Mesenchymal stem cell (in vitro differentiated cells and primary cell): ENCODE results near the gene TMEM107.

Experiments used
- DNase-seq: peaks from one replicate; pipeline ENCODE4 v3.0.0-alpha.2; 2013
- H2AFZ ChIP-seq: one replicate; pipeline ENCODE4 v1.6.1; 2013; ENCODE audit warnings: low read depth, mild to moderate bottlenecking, control low read depth, inconsistent platforms, low read length, moderate library complexity
- H2AK5ac ChIP-seq: 2 replicates; pipeline ENCODE4 v1.6.1; 2013; ENCODE audit warnings: low read length, moderate library complexity, mild to moderate bottlenecking, inconsistent platforms; ENCODE audit not compliant: severe bottlenecking
- H2BK120ac ChIP-seq: one replicate; pipeline ENCODE4 v1.6.1; 2013; ENCODE audit warnings: low read depth, mild to moderate bottlenecking, inconsistent platforms, low read length, moderate library complexity
- H2BK12ac ChIP-seq, 2 experiments: one replicate each; pipeline ENCODE4 v1.6.1; 2013; ENCODE audit warnings: inconsistent platforms in 2 of 2, low read length in 2 of 2, mild to moderate bottlenecking in 2 of 2, moderate library complexity in 2 of 2, control low read depth in 1 of 2
- H2BK15ac ChIP-seq: one replicate; pipeline ENCODE4 v1.6.1; 2013; ENCODE audit warnings: mild to moderate bottlenecking, low read depth, inconsistent platforms; ENCODE audit not compliant: poor library complexity, severe bottlenecking
- H2BK5ac ChIP-seq: 2 replicates; pipeline ENCODE4 v1.6.1; 2013; ENCODE audit warnings: low read depth, mild to moderate bottlenecking, low read length, control low read depth, inconsistent platforms; ENCODE audit not compliant: poor library complexity, severe bottlenecking
- H3K14ac ChIP-seq, 2 experiments: one replicate each; pipeline ENCODE4 v1.6.1; 2013; ENCODE audit warnings: inconsistent platforms in 2 of 2, low read length in 2 of 2, control low read depth in 1 of 2, mild to moderate bottlenecking in 1 of 2, moderate library complexity in 1 of 2
- H3K18ac ChIP-seq, 2 experiments: one replicate each; pipeline ENCODE4 v1.6.1; 2013; ENCODE audit warnings: inconsistent platforms in 2 of 2, low read length in 2 of 2, control low read depth in 1 of 2, low read depth in 1 of 2, mild to moderate bottlenecking in 1 of 2
- H3K23ac ChIP-seq, 2 experiments: one replicate each; pipeline ENCODE4 v1.6.1; 2013; ENCODE audit warnings: inconsistent platforms in 2 of 2, low read length in 2 of 2, mild to moderate bottlenecking in 2 of 2, moderate library complexity in 2 of 2, control low read depth in 1 of 2
- H3K27ac ChIP-seq: 2 replicates; pipeline ENCODE4 v1.5.1; 2013; ENCODE audit warnings: mild to moderate bottlenecking, moderate library complexity, low read length, control low read depth, inconsistent platforms; ENCODE audit not compliant: poor library complexity, severe bottlenecking
- H3K27me3 ChIP-seq, 2 experiments: 2 replicates each; pipeline versions ENCODE4 v1.6.1 to v1.7.0; 2013; ENCODE audit warnings: low read length in 2 of 2, mild to moderate bottlenecking in 2 of 2, moderate library complexity in 2 of 2, control low read depth in 1 of 2, inconsistent platforms in 1 of 2; ENCODE audit not compliant: control insufficient read depth in 1 of 2, insufficient read depth in 1 of 2
- H3K36me3 ChIP-seq, 2 experiments: 2 replicates each; pipeline versions ENCODE4 v1.6.1 to v1.7.0; 2013; ENCODE audit warnings: low read length in 2 of 2, control low read depth in 1 of 2, inconsistent platforms in 1 of 2, low read depth in 1 of 2, mild to moderate bottlenecking in 1 of 2; ENCODE audit not compliant: insufficient read depth in 2 of 2, control insufficient read depth in 1 of 2
- H3K4ac ChIP-seq, 2 experiments: one replicate each; pipeline ENCODE4 v1.6.1; 2013; ENCODE audit warnings: inconsistent platforms in 2 of 2, low read length in 2 of 2, mild to moderate bottlenecking in 2 of 2, moderate library complexity in 2 of 2, control low read depth in 1 of 2, low read depth in 1 of 2
- H3K4me1 ChIP-seq: 2 replicates; pipeline ENCODE4 v1.6.1; 2013; ENCODE audit warnings: low read depth, low read length, control low read depth; ENCODE audit not compliant: control insufficient read depth, insufficient read depth
- H3K4me2 ChIP-seq: 2 replicates; pipeline ENCODE4 v1.6.1; 2013; ENCODE audit warnings: low read length, mild to moderate bottlenecking, inconsistent platforms; ENCODE audit not compliant: poor library complexity, severe bottlenecking
- H3K4me3 ChIP-seq, 2 experiments: 2 replicates each; pipeline versions ENCODE4 v1.5.1 to v1.7.0; 2013; ENCODE audit warnings: low read length in 2 of 2, mild to moderate bottlenecking in 2 of 2, control low read depth in 1 of 2, low read depth in 1 of 2; ENCODE audit not compliant: insufficient read depth in 1 of 2
- H3K79me1 ChIP-seq: replicated peaks from 2 replicates; pipeline ENCODE4 v1.6.1; 2013; ENCODE audit warnings: mild to moderate bottlenecking, control low read depth, low read length, inconsistent platforms; ENCODE audit not compliant: poor library complexity, severe bottlenecking
- H3K9ac ChIP-seq: 2 replicates; pipeline ENCODE4 v1.7.0; 2013; ENCODE audit warnings: mild to moderate bottlenecking, low read length, moderate library complexity
- H3K9me3 ChIP-seq: 2 replicates; pipeline ENCODE4 v1.7.0; 2013; ENCODE audit warnings: mild to moderate bottlenecking, low read length; ENCODE audit not compliant: control insufficient read depth
- H4K8ac ChIP-seq: one replicate; pipeline ENCODE4 v1.6.1; 2013; ENCODE audit warnings: inconsistent platforms, mild to moderate bottlenecking, low read length, moderate library complexity
- H4K91ac ChIP-seq: one replicate; pipeline ENCODE4 v1.6.1; 2013; ENCODE audit warnings: mild to moderate bottlenecking, low read length, inconsistent platforms
- WGBS: methylation state at CpG from one replicate; pipeline ENCODE4 v1.1.7; 2013; ENCODE audit warnings: mixed read lengths; 5-methylcytosine and 5-hydroxymethylcytosine counted together

Gene TMEM107

GRCh38 chr17:8164815-8165131 is 11.4 kb downstream of the TMEM107 start:
- H3K27ac ChIP-seq = peak overlapping the region; percentile 52
- H3K4me2 ChIP-seq = no peak overlapping the region
- H3K14ac ChIP-seq = no peak overlapping the region
- no peak overlapping the region for H4K91ac ChIP-seq
- H3K23ac ChIP-seq = no peak overlapping the region
- H3K27me3 ChIP-seq = no peaks in the 10 kb centered on the region
- no peak overlapping the region for H3K4me3 ChIP-seq
- H2AFZ ChIP-seq = no peak overlapping the region
- no peak overlapping the region for H2BK5ac ChIP-seq
- no peak for DNase-seq
- peaks cover 31% of the 10 kb centered on the region for H3K4me1 ChIP-seq
- H2BK15ac ChIP-seq = no peak overlapping the region
- no peak overlapping the region for H2AK5ac ChIP-seq
- peak overlapping the region; percentile 59 for H2BK12ac ChIP-seq
- WGBS = 88% methylated on average over 5 of the region's 6 CpGs
- peaks cover 7% of the 10 kb centered on the region for H3K79me1 ChIP-seq
- H4K8ac ChIP-seq = peak overlapping the region; percentile 29
- no peak overlapping the region for H3K9ac ChIP-seq
- no peaks in the 10 kb centered on the region for H3K9me3 ChIP-seq
- no peak overlapping the region for H3K4ac ChIP-seq
- H3K36me3 ChIP-seq = peaks cover 11 to 16% of the 10 kb centered on the region in 2 experiments
- peak overlapping the region in 1 of 2 experiments; percentile 72 for H3K18ac ChIP-seq
- H2BK120ac ChIP-seq = peak overlapping the region; percentile 39

- peaks cover 17 to 20% of the 10 kb centered on the region in 2 experiments for H3K36me3 ChIP-seq
- no peak overlapping the region for H3K4me3 ChIP-seq
- H2BK120ac ChIP-seq = peak overlapping the region; percentile 39
These were observed 12.0 kb downstream of the TMEM107 start for GRCh38 chr17:8163978-8164814.

DNA sequence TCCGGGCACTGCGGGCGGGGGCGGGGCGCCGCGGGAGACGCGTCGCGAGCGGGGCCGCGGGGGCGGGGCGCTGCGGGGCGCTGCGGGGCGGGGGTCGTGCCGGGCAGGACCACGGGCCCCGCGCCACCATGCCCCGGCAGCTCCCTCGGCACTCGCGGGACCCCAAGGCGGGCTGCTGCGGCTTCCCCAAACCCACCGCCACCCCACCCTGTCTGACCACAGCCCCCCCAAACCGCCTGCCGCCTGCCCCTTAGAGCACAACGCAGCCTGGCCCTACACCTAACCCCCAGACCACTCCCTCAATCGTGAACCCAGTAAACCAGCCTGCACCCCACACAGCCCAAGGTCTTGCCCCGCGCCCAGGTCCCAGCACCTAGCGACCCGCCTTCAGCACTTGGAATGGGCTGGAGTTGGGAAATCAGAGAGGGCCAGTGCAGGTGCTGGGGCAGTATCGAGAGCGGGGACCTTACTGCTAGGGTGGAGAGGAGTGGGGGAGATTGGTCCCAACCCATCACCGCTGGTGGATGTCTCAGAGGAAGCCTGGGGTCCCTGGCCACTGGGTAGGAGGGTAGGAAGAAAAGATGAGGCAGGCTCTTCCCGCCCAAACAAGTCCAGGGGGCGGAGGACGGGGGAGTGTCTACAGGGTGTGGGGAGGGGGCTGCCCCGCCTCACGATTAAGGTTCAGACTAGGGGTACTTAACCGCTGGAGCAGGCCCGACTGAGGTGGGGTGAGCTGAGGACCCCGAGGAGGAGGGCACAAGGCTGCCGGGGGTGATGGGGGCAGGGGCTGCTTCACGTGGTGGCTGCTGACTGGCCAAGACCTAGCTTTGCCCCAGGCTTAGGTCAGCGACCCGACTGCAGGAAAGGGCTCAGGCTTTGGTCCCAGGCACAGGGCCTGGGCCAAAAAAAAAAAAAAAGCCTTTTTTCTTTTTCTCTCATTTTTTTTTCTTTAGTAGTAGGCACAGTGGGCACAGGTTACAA is 12.9 kb downstream of the TMEM107 start:
- Histone ChIP-seq H3K27ac (peak overlapping the region; percentile 52), H4K91ac (peak overlapping the region; percentile 96), H3K4ac (peak overlapping the region; percentile 73 to 79), H3K9me3 (no peaks in the 10 kb centered on the region), H4K8ac (peak overlapping the region; percentile 97), H3K9ac (peak overlapping the region; percentile 87), H3K27me3 (no peaks in the 10 kb centered on the region), H2AK5ac (peak overlapping the region; percentile 44), H3K18ac (peak overlapping the region; percentile 90 to 97), H2BK120ac (peak overlapping the region; percentile 93), H3K4me3 (peak overlapping the region; percentile 72 to 95), H3K14ac (peak overlapping the region in 1 of 2 experiments; percentile 96), H3K23ac (peak overlapping the region in 1 of 2 experiments; percentile 5), H3K4me1 (peaks cover 31% of the 10 kb centered on the region), H2BK5ac (peak overlapping the region; percentile 20), H2BK12ac (peak overlapping the region; percentile 72 to 95), H2AFZ (peak overlapping the region; percentile 55), H3K79me1 (peaks cover 16% of the 10 kb centered on the region), H3K4me2 (peak overlapping the region; percentile 60), H3K36me3 (peaks cover 20 to 22% of the 10 kb centered on the region in 2 experiments), H2BK15ac (peak overlapping the region; percentile 89)
- WGBS = 9% methylated on average over 28 of the region's 55 CpGs
- peak; percentile 15 for DNase-seq

More at GRCh38 chr17:8163978-8164814, 12.0 kb downstream of the TMEM107 start:
- Histone ChIP-seq H2AK5ac (peak overlapping the region; percentile 50), H3K27me3 (no peaks in the 10 kb centered on the region), H4K8ac (peak overlapping the region; percentile 41), H2BK15ac (peak overlapping the region; percentile 21), H3K4ac (peak overlapping the region; percentile 38 to 57), H3K9me3 (no peaks in the 10 kb centered on the region), H4K91ac (peak overlapping the region; percentile 30), H3K79me1 (peaks cover 13% of the 10 kb centered on the region), H3K23ac (no peak overlapping the region), H3K18ac (peak overlapping the region; percentile 72 to 80), H3K4me1 (peaks cover 31% of the 10 kb centered on the region), H2BK12ac (peak overlapping the region; percentile 59 to 94), H2AFZ (peak overlapping the region; percentile 77), H3K9ac (peak overlapping the region; percentile 87), H3K14ac (peak overlapping the region in 1 of 2 experiments; percentile 92), H3K27ac (peak overlapping the region; percentile 52), H2BK5ac (no peak overlapping the region), H3K4me2 (peak overlapping the region; percentile 45)
- DNase-seq = peak; percentile 66
- 34% methylated on average over 7 of the region's 13 CpGs for whole genome bisulfite sequencing
